Kidney epithelial cell (primary cell): ENCODE results near the gene ARAP3. TPM values are rescaled to one million over a fixed set of nuclear protein-coding genes. Genes with fewer than 3 reads are reported as not detected.

Experiments used
- DNase-seq: peaks from one replicate; pipeline ENCODE4 v3.0.0-alpha.2; 2010; ENCODE audit warnings: low read depth
- H3K27me3 ChIP-seq: 2 replicates; pipeline ENCODE4 v1.6.0; 2011; ENCODE audit warnings: low read length; ENCODE audit not compliant: control insufficient read depth, insufficient read depth
- H3K36me3 ChIP-seq: 2 replicates; pipeline ENCODE4 v1.5.1; 2011; ENCODE audit warnings: low read length; ENCODE audit not compliant: control insufficient read depth, insufficient read depth
- H3K4me3 ChIP-seq: 2 replicates; pipeline ENCODE4 v1.5.1; 2011; ENCODE audit warnings: low read depth, mild to moderate bottlenecking, control low read depth, low read length
- CTCF ChIP-seq: IDR thresholded peaks from 2 replicates; pipeline ENCODE4 v1.5.1; 2011; ENCODE audit warnings: mild to moderate bottlenecking, moderate library complexity, low read length, control low read depth, inconsistent platforms; ENCODE audit not compliant: insufficient read depth, poor library complexity, severe bottlenecking
- total RNA-seq: library from RNA; depleted of rRNA; stranded (reverse); fragments of >200 nt; gene quantifications from 2 replicates; pipeline ENCODE4 v1.2.3, GENCODE V29; 2015

ARAP3 gene
- total RNA-seq, 1 donor from 2014 or later, result 9.2 TPM

- no peak overlapping the region for H3K4me3 ChIP-seq
- H3K27me3 ChIP-seq, result no peaks in the 10 kb centered on the region
- no peak for TF ChIP-seq CTCF
- no peak for DNase-seq
- H3K36me3 ChIP-seq, result no peaks in the 10 kb centered on the region
Measured at GRCh38 chr5:141633871-141634561, 48.0 kb downstream of the ARAP3 start.

- TF ChIP-seq CTCF, result no peak
- DNase-seq, result no peak
- no peaks in the 10 kb centered on the region for H3K27me3 ChIP-seq
- no peak overlapping the region for H3K4me3 ChIP-seq
- no peaks in the 10 kb centered on the region for H3K36me3 ChIP-seq
Measured at GRCh38 chr5:141632650-141633049, 49.4 kb downstream of the ARAP3 start.

- TF ChIP-seq CTCF, result no peak
- DNase-seq, result no peak
Measured at GRCh38 chr5:141630570-141631140, 51.4 kb downstream of the ARAP3 start.

GRCh38 chr5:141628175-141628788 is 53.7 kb downstream of the ARAP3 start:
- Histone ChIP-seq H3K4me3 (no peak overlapping the region), H3K36me3 (no peaks in the 10 kb centered on the region), H3K27me3 (no peaks in the 10 kb centered on the region)
- TF ChIP-seq CTCF, result no peak
- DNase-seq, result no peak

More at GRCh38 chr5:141630570-141631140, 51.4 kb downstream of the ARAP3 start:
- no peaks in the 10 kb centered on the region for H3K36me3 ChIP-seq
- no peaks in the 10 kb centered on the region for H3K27me3 ChIP-seq
- H3K4me3 ChIP-seq, result no peak overlapping the region

- no peak for DNase-seq
- no peak for TF ChIP-seq CTCF
- Histone ChIP-seq H3K36me3 (peaks cover 2% of the 10 kb centered on the region), H3K4me3 (no peak overlapping the region), H3K27me3 (no peaks in the 10 kb centered on the region)
Measured at GRCh38 chr5:141623611-141624010, 58.4 kb downstream of the ARAP3 start.
